H1 (cell line): ENCODE results near the gene SPTAN1. TPM values are rescaled to one million over a fixed set of nuclear protein-coding genes. Genes with fewer than 3 reads are reported as not detected.

ENCODE experiments used
- CTCF ChIA-PET: fragments of 300-600 bp; sonication (Branson Sonifier 250); formaldehyde crosslinking; loops from one replicate; lab custom pipeline; 2021; ENCODE audit not compliant: partially characterized antibody; lab: Charles Lee
- POLR2A ChIA-PET: fragments of 300-600 bp; sonication (Branson Sonifier 250); formaldehyde crosslinking; loops from one replicate; lab custom pipeline; 2021; ENCODE audit warnings: inconsistent platforms; ENCODE audit not compliant: partially characterized antibody; lab: Charles Lee
- DNase-seq, 2 experiments: peaks; one replicate each; pipeline versions ENCODE4 v3.0.0 to v3.0.0-alpha.2; 2010 to 2022; ENCODE audit warnings: low spot score in 2 of 2, low read depth in 1 of 2, mixed read lengths in 1 of 2
- FAIRE-seq: peaks from 2 replicates; lab custom pipeline; 2011; peaks lifted over from hg19 to GRCh38; lab: Jason Lieb, UNC
- H2AFZ ChIP-seq: 2 replicates; pipeline ENCODE4 v1.8.1; 2012; ENCODE audit warnings: low read length, inconsistent platforms
- H2AK5ac ChIP-seq: 2 replicates; pipeline ENCODE4 v1.6.1; 2013; ENCODE audit warnings: low read depth, low read length
- H2BK120ac ChIP-seq: replicated peaks from 2 replicates; pipeline ENCODE3; 2013; ENCODE audit warnings: low read depth, low read length, inconsistent platforms
- H2BK12ac ChIP-seq: 2 replicates; pipeline ENCODE4 v1.6.1; 2013; ENCODE audit warnings: low read depth, low read length
- H2BK15ac ChIP-seq: 2 replicates; pipeline ENCODE4 v1.6.1; 2013; ENCODE audit warnings: low read length
- H2BK20ac ChIP-seq: 2 replicates; pipeline ENCODE4 v1.6.1; 2013; ENCODE audit warnings: low read length
- H2BK5ac ChIP-seq: 2 replicates; pipeline ENCODE4 v1.6.1; 2013; ENCODE audit warnings: low read depth, low read length
- H3K14ac ChIP-seq: 2 replicates; pipeline ENCODE4 v1.6.1; 2013; ENCODE audit warnings: inconsistent platforms; ENCODE audit not compliant: insufficient read length
- H3K18ac ChIP-seq: 2 replicates; pipeline ENCODE4 v1.6.1; 2013; ENCODE audit warnings: low read length; ENCODE audit errors: extremely low read depth
- H3K23ac ChIP-seq: 2 replicates; pipeline ENCODE4 v1.6.1; 2013; ENCODE audit warnings: inconsistent platforms; ENCODE audit not compliant: insufficient read length
- H3K23me2 ChIP-seq: 2 replicates; pipeline ENCODE4 v1.6.1; 2013; ENCODE audit warnings: low read depth, low read length
- H3K27ac ChIP-seq: 2 replicates; pipeline ENCODE4 v1.6.1; 2011; ENCODE audit warnings: low read depth, low read length, inconsistent platforms
- H3K27me3 ChIP-seq, 4 experiments: replicated peaks in 1 of 4; 1 replicate in 1 of 4; 2 replicates in 3 of 4; pipeline versions ENCODE4 v1.6.1 to v1.8.1; 2011 to 2013; ENCODE audit warnings: low read length in 3 of 4, mild to moderate bottlenecking in 3 of 4, inconsistent platforms in 2 of 4, mixed read lengths in 2 of 4, moderate library complexity in 1 of 4; ENCODE audit not compliant: control insufficient read depth in 3 of 4, insufficient read depth in 3 of 4; ENCODE audit errors: extremely low read depth in 1 of 4
- H3K36me3 ChIP-seq, 4 experiments: 2 replicates each; pipeline versions ENCODE4 v1.6.1 to v1.8.1; 2011 to 2013; ENCODE audit warnings: mild to moderate bottlenecking in 4 of 4, low read length in 3 of 4, moderate library complexity in 2 of 4, control low read depth in 1 of 4, inconsistent platforms in 1 of 4; ENCODE audit not compliant: insufficient read depth in 4 of 4, control insufficient read depth in 2 of 4
- H3K4ac ChIP-seq: replicated peaks from 2 replicates; pipeline ENCODE3; 2013; ENCODE audit warnings: low read length, low read depth, mixed read lengths, inconsistent platforms; ENCODE audit not compliant: insufficient read length
- H3K4me1 ChIP-seq, 4 experiments: replicated peaks in 1 of 4; 1 replicate in 1 of 4; 2 replicates in 3 of 4; pipeline versions ENCODE4 v1.6.1 to v1.8.1; 2011 to 2013; ENCODE audit warnings: low read length in 3 of 4, inconsistent platforms in 2 of 4, mixed read lengths in 1 of 4; ENCODE audit not compliant: insufficient read depth in 4 of 4, control insufficient read depth in 3 of 4
- H3K4me2 ChIP-seq, 2 experiments: 2 replicates each; pipeline versions ENCODE4 v1.6.1 to v1.8.1; 2011 to 2013; ENCODE audit warnings: low read depth in 2 of 2, low read length in 2 of 2, control low read depth in 1 of 2, inconsistent platforms in 1 of 2, mild to moderate bottlenecking in 1 of 2; ENCODE audit not compliant: insufficient read depth in 1 of 2
- H3K4me3 ChIP-seq, 4 experiments: fragments of 200-600, 300-600 bp in 1 of 4; sonication (generic), shearing (Covaris generic), sonication (Bioruptor Twin) in 1 of 4; 2 replicates each; pipeline versions ENCODE4 v1.5.1 to v1.8.1; 2011 to 2016; ENCODE audit warnings: low read length in 4 of 4, low read depth in 3 of 4, control low read depth in 2 of 4, inconsistent platforms in 2 of 4, mild to moderate bottlenecking in 2 of 4, mixed read lengths in 1 of 4, moderate library complexity in 1 of 4; ENCODE audit not compliant: insufficient read depth in 2 of 4; ENCODE audit errors: extremely low read depth in 1 of 4
- H3K56ac ChIP-seq: replicated peaks from 2 replicates; pipeline ENCODE3; 2013; ENCODE audit warnings: low read depth, mild to moderate bottlenecking, mixed read lengths, low read length, inconsistent platforms; ENCODE audit not compliant: insufficient read length
- H3K79me1 ChIP-seq: 2 replicates; pipeline ENCODE4 v1.6.1; 2013; ENCODE audit warnings: low read depth, low read length, control low read depth
- H3K79me2 ChIP-seq, 2 experiments: 2 replicates each; pipeline versions ENCODE4 v1.6.1 to v1.8.1; 2012 to 2013; ENCODE audit warnings: low read length in 2 of 2, mild to moderate bottlenecking in 2 of 2, inconsistent platforms in 1 of 2; ENCODE audit not compliant: insufficient read depth in 2 of 2, control insufficient read depth in 1 of 2
- H3K9ac ChIP-seq, 4 experiments: replicated peaks in 1 of 4; 1 replicate in 1 of 4; 2 replicates in 3 of 4; pipeline versions ENCODE4 v1.6.1 to v1.8.1; 2011 to 2013; ENCODE audit warnings: low read depth in 3 of 4, low read length in 3 of 4, control low read depth in 2 of 4, mild to moderate bottlenecking in 2 of 4, moderate library complexity in 2 of 4, inconsistent platforms in 1 of 4; ENCODE audit errors: extremely low read depth in 1 of 4
- H3K9me3 ChIP-seq, 2 experiments: 2 replicates each; pipeline versions ENCODE4 v1.6.1 to v1.8.1; 2012 to 2013; ENCODE audit warnings: mild to moderate bottlenecking in 2 of 2, moderate library complexity in 2 of 2, control low read depth in 1 of 2, inconsistent platforms in 1 of 2, low read depth in 1 of 2, low read length in 1 of 2, mixed read lengths in 1 of 2; ENCODE audit not compliant: insufficient read depth in 2 of 2
- H4K20me1 ChIP-seq, 2 experiments: replicated peaks in 1 of 2; 2 replicates each; pipeline versions ENCODE3 to v1.8.1; 2011 to 2013; ENCODE audit warnings: inconsistent platforms in 2 of 2, low read length in 2 of 2, mild to moderate bottlenecking in 1 of 2; ENCODE audit not compliant: insufficient read depth in 2 of 2, control insufficient read depth in 1 of 2
- H4K5ac ChIP-seq: 2 replicates; pipeline ENCODE4 v1.6.1; 2013; ENCODE audit warnings: low read length, low read depth, mixed read lengths, inconsistent platforms; ENCODE audit not compliant: insufficient read length
- H4K8ac ChIP-seq: 2 replicates; pipeline ENCODE4 v1.8.0; 2013; ENCODE audit warnings: mild to moderate bottlenecking, moderate library complexity, low read length, inconsistent platforms; ENCODE audit not compliant: insufficient read depth; ENCODE audit errors: extremely low read depth
- H4K91ac ChIP-seq: replicated peaks from 2 replicates; pipeline ENCODE3; 2013; ENCODE audit warnings: low read length, mixed read lengths, inconsistent platforms; ENCODE audit not compliant: insufficient read length
- BCL11A ChIP-seq, 2 experiments: IDR thresholded peaks; one replicate each; pipeline ENCODE4 v1.6.1; 2011; ENCODE audit warnings: low read depth in 2 of 2, low read length in 2 of 2, mild to moderate bottlenecking in 2 of 2
- CBX5 ChIP-seq: fragments of 300-800, 300-1000 bp; sonication (generic); IDR thresholded peaks from 2 replicates; pipeline ENCODE4 v1.7.1; 2016; ENCODE audit warnings: antibody characterized with exemption, low read length, low read depth
- CBX8 ChIP-seq: fragments of 300-800, 300-1000 bp; sonication (generic); IDR thresholded peaks from 2 replicates; pipeline ENCODE4 v1.7.1; 2016; ENCODE audit warnings: low read depth, low read length, borderline replicate concordance
- CHD2 ChIP-seq: IDR thresholded peaks from 2 replicates; pipeline ENCODE4 v1.6.1; 2012; ENCODE audit warnings: low read length, improper control_type of control experiment
- CTBP2 ChIP-seq: IDR thresholded peaks from 2 replicates; pipeline ENCODE4 v1.7.0; 2011; ENCODE audit warnings: borderline replicate concordance, mild to moderate bottlenecking, moderate library complexity, mixed read lengths, low read length; ENCODE audit not compliant: insufficient read depth, insufficient read length
- EP300 ChIP-seq, 2 experiments: IDR thresholded peaks; 1 replicate in 1 of 2; 2 replicates in 1 of 2; pipeline ENCODE4 v1.6.1; 2011 to 2012; ENCODE audit warnings: low read depth in 2 of 2, low read length in 2 of 2, mild to moderate bottlenecking in 2 of 2, borderline replicate concordance in 1 of 2, inconsistent platforms in 1 of 2, moderate library complexity in 1 of 2
- GABPA ChIP-seq: IDR thresholded peaks from 2 replicates; pipeline ENCODE4 v1.6.1; 2011; ENCODE audit warnings: mild to moderate bottlenecking, low read length, moderate library complexity, borderline replicate concordance; ENCODE audit not compliant: insufficient read depth
- RBBP5 ChIP-seq: IDR thresholded peaks from 2 replicates; pipeline ENCODE4 v1.7.1; 2012; ENCODE audit warnings: low read depth, mild to moderate bottlenecking, inconsistent platforms, low read length, moderate library complexity, borderline replicate concordance
- RNF2 ChIP-seq: fragments of 200-900, 300-1000 bp; sonication (generic); IDR thresholded peaks from 2 replicates; pipeline ENCODE4 v1.7.1; 2016; ENCODE audit warnings: borderline replicate concordance, low read depth, mild to moderate bottlenecking, antibody characterized with exemption, low read length; ENCODE audit not compliant: poor library complexity, severe bottlenecking; ENCODE audit errors: missing control alignments
- SP1 ChIP-seq: IDR thresholded peaks from 2 replicates; pipeline ENCODE4 v1.6.1; 2011; ENCODE audit warnings: low read depth, low read length
- WGBS, 2 experiments: shearing (Covaris generic) in 1 of 2; methylation state at CpG; one replicate each; pipeline versions ENCODE4 v1.1.6 to v1.1.7; 2013 to 2015; ENCODE audit warnings: low lambda C conversion rate in 2 of 2, mixed read lengths in 2 of 2, inconsistent platforms in 1 of 2, low coverage in 1 of 2, missing lambda C conversion rate in 1 of 2; ENCODE audit not compliant: insufficient replicate concordance in 2 of 2, insufficient coverage in 1 of 2, insufficient read length in 1 of 2; ENCODE audit errors: extremely low coverage in 1 of 2, missing lambda C conversion rate in 1 of 2; 5-methylcytosine and 5-hydroxymethylcytosine counted together
- polyA plus RNA-seq, 7 experiments: library from polyadenylated mRNA; depleted of rRNA in 3 of 7; stranded (reverse) in 5 of 7; unstranded in 2 of 7; fragments of >200 nt in 5 of 7; fragments of 200-250 nt in 2 of 7; gene quantifications; 1 replicate in 5 of 7; 2 replicates in 1 of 7; 4 replicates in 1 of 7; pipeline versions ENCODE4 v1.2.1 to v1.2.3, GENCODE V29; 2011 to 2013; ENCODE audit warnings: missing spikeins in 2 of 7, mixed read lengths in 2 of 7
- total RNA-seq: library from RNA; stranded (reverse); fragmentation: NEBNext Ultra II Directional; extraction: Animal tissue kit (Norgen Biotek cat#: 25700); gene quantifications from 2 replicates; pipeline ENCODE4 v1.2.1, GENCODE V29; 2021
- TF ChIP-seq, protein P1 (sequence below): IDR thresholded peaks from 2 replicates; pipeline ENCODE4 v1.6.1; 2012; ENCODE audit warnings: inconsistent platforms
- TF ChIP-seq, protein P2 (sequence below): IDR thresholded peaks from 2 replicates; pipeline ENCODE4 v1.6.1; 2012; ENCODE audit warnings: inconsistent platforms

Gene SPTAN1
- total and polyA plus RNA-seq, 2 of the 8 experiments (the other 6 are each of a cell fraction or from before 2014, with no cell fraction given), result 182 to 216 TPM

DNA sequence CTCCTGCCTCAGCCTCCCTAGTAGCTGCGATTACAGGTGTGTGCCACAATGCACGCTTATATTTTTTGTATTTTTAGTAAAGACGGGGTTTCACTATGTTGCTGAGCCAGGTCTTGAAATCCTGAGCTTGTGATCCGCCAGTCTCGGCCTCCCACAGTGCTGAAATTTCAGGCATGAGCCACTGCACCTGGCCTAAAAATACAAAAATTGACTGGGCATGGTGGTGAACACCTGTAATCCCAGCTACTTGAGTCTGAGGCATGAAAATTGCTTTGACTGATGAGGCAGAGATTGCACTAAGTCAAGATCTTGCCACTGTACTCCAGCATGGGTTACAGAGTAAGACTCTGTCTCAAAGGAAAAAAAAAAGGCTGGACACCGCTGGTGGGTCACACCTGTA lies 117.4 kb downstream of the SPTAN1 start:
- Histone ChIP-seq H3K79me2 (no peaks in the 10 kb centered on the region), H2BK120ac (no peak overlapping the region), H2BK5ac (no peak overlapping the region), H3K56ac (no peak overlapping the region), H4K8ac (no peak overlapping the region), H4K5ac (no peak overlapping the region), H3K36me3 (no peaks in the 10 kb centered on the region), H3K23me2 (no peaks in the 10 kb centered on the region), H3K27me3 (no peaks in the 10 kb centered on the region), H3K14ac (no peak overlapping the region), H2BK12ac (0 out of 2 replicates have a peak overlapping the region, but pooled peaks have one; percentile 20), H3K23ac (no peak overlapping the region), H2AFZ (no peak overlapping the region), H3K18ac (no peak overlapping the region), H3K27ac (no peak overlapping the region), H3K4ac (no peak overlapping the region), H2AK5ac (no peak overlapping the region), H2BK20ac (no peak overlapping the region), H2BK15ac (no peak overlapping the region), H4K20me1 (no peaks in the 10 kb centered on the region), H3K4me2 (no peak overlapping the region), H3K79me1 (no peaks in the 10 kb centered on the region), H3K9me3 (no peaks in the 10 kb centered on the region), H3K4me1 (no peaks in the 10 kb centered on the region), H3K4me3 (no peak overlapping the region), H3K9ac (no peak overlapping the region), H4K91ac (no peak overlapping the region)
- ChIA-PET POLR2A (interaction anchor here (0.7 to 43.1 kb wide), 3 partner anchors 13 to 114 kb away, joined by 4 to 1197 read pairs (median 5); partner anchors contain the start of genes DYNC2I2, PKN3 and SET), CTCF (interaction anchor here (1.0 to 1.5 kb wide), 2 partner anchors 12 to 63 kb away, joined by 3 to 4 read pairs; no protein-coding TSS in a partner anchor)
- DNase-seq (no peak), FAIRE-seq (no peak)
- 89% methylated on average over 6 of the region's 6 CpGs; no CpG with 5 or more reads in 1 of the 2 experiments for WGBS, 2 experiments
- no peak for TF ChIP-seq CTBP2
- TF ChIP-seq, protein P1, sequence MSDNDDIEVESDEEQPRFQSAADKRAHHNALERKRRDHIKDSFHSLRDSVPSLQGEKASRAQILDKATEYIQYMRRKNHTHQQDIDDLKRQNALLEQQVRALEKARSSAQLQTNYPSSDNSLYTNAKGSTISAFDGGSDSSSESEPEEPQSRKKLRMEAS, result no peak
- TF ChIP-seq CBX5, result no peak
- TF ChIP-seq CHD2, result no peak
- no peak for TF ChIP-seq SP1
- TF ChIP-seq RBBP5, result no peak
- TF ChIP-seq CBX8, result no peak
- TF ChIP-seq, protein P2, sequence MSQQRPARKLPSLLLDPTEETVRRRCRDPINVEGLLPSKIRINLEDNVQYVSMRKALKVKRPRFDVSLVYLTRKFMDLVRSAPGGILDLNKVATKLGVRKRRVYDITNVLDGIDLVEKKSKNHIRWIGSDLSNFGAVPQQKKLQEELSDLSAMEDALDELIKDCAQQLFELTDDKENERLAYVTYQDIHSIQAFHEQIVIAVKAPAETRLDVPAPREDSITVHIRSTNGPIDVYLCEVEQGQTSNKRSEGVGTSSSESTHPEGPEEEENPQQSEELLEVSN, result no peak
- TF ChIP-seq RNF2, result no peak
- TF ChIP-seq EP300 (IDR thresholded peaks at IDR 0.05; ENCODE audit: borderline replicate concordance in 1 of 2, low read depth in 2 of 2, low read length in 2 of 2), result no peak
- no peak for TF ChIP-seq BCL11A (IDR thresholded peaks at IDR 0.05; ENCODE audit: low read depth in 2 of 2, low read length in 2 of 2)
- no peak for TF ChIP-seq GABPA
